ENCODE measurements around the gene PHYHIPL. TPM values are rescaled to one million over a fixed set of nuclear protein-coding genes. Genes with fewer than 3 reads are reported as not detected.

PHYHIPL gene
- total RNA-seq, 1 donor from 2014 or later, result 0.69 TPM

- H3K4me3 Mint-ChIP-seq (ENCODE audit: unreplicated experiment), result no peak overlapping the region
- peaks cover 2% of the 10 kb centered on the region for H3K27me3 Mint-ChIP-seq (ENCODE audit: unreplicated experiment)
- H3K4me1 Mint-ChIP-seq (ENCODE audit: unreplicated experiment), result peaks cover 18% of the 10 kb centered on the region
- peaks cover 5% of the 10 kb centered on the region for H3K36me3 Mint-ChIP-seq (ENCODE audit: low read depth, unreplicated experiment)
- no peak for TF ChIP-seq CTCF (IDR thresholded peaks at IDR 0.05; ENCODE audit: unreplicated experiment)
- H3K27ac Mint-ChIP-seq (ENCODE audit: unreplicated experiment), result no peak overlapping the region
- no peak for DNase-seq (ENCODE audit: low spot score)
- no peaks in the 10 kb centered on the region for H3K9me3 Mint-ChIP-seq (ENCODE audit: unreplicated experiment)
Measured at GRCh38 chr10:59287587-59288255, 111.3 kb downstream of the PHYHIPL start.

GRCh38 chr10:59289853-59290252, 113.4 kb downstream of the PHYHIPL start:
- DNase-seq (ENCODE audit: low spot score), result no peak
- Mint-ChIP-seq H3K4me3 (ENCODE audit: unreplicated experiment) (no peak overlapping the region), H3K27me3 (ENCODE audit: unreplicated experiment) (no peaks in the 10 kb centered on the region), H3K9me3 (ENCODE audit: unreplicated experiment) (no peaks in the 10 kb centered on the region), H3K36me3 (ENCODE audit: low read depth, unreplicated experiment) (no peaks in the 10 kb centered on the region), H3K27ac (ENCODE audit: unreplicated experiment) (no peak overlapping the region), H3K4me1 (ENCODE audit: unreplicated experiment) (peaks cover 5% of the 10 kb centered on the region)
- TF ChIP-seq CTCF (IDR thresholded peaks at IDR 0.05; ENCODE audit: unreplicated experiment), result no peak

GRCh38 chr10:59290448-59290847, 114.0 kb downstream of the PHYHIPL start:
- Mint-ChIP-seq H3K36me3 (ENCODE audit: low read depth, unreplicated experiment) (no peaks in the 10 kb centered on the region), H3K4me3 (ENCODE audit: unreplicated experiment) (no peak overlapping the region), H3K27ac (ENCODE audit: unreplicated experiment) (no peak overlapping the region), H3K9me3 (ENCODE audit: unreplicated experiment) (no peaks in the 10 kb centered on the region), H3K27me3 (ENCODE audit: unreplicated experiment) (no peaks in the 10 kb centered on the region), H3K4me1 (ENCODE audit: unreplicated experiment) (peaks cover 4% of the 10 kb centered on the region)
- no peak for DNase-seq (ENCODE audit: low spot score)
- no peak for TF ChIP-seq CTCF (IDR thresholded peaks at IDR 0.05; ENCODE audit: unreplicated experiment)

Other genes starting within 250 kb of the PHYHIPL start
- gene FAM13C, start 185.9 kb downstream of the PHYHIPL start, total RNA-seq (ENCODE audit: unreplicated experiment), result 57.9 TPM